Uterus (tissue), 4 donors: Measurements from ENCODE around the gene ABCA5. TPM values are rescaled to one million over a fixed set of nuclear protein-coding genes. Genes with fewer than 3 reads are reported as not detected.
"Not testable (repeated sequence)": the region's sequence is repeated elsewhere in the genome, so short reads cannot be mapped to it uniquely, and the experiment has no call there.

Source experiments
- DNase-seq, 2 donors: peaks; one replicate each; pipeline ENCODE4 v3.0.0-alpha.2; 2019 to 2020
- H3K27ac ChIP-seq, 2 donors: fragments of 200-600 bp; sonication (generic); 1 replicate in 1 of 2; 2 replicates in 1 of 2; pipeline ENCODE4 v1.5.1; 2016 to 2018
- H3K27me3 ChIP-seq, 2 donors: fragments of 200-600 bp; sonication (generic); one replicate each; pipeline ENCODE4 v1.5.1; 2018 to 2019; ENCODE audit warnings: control low read depth in 1 of 2
- H3K36me3 ChIP-seq, 2 donors: fragments of 200-600 bp; sonication (generic); one replicate each; pipeline ENCODE4 v1.5.1; 2019; ENCODE audit warnings: control low read depth in 1 of 2
- H3K4me1 ChIP-seq, 2 donors: fragments of 200-600 bp; sonication (generic); one replicate each; pipeline ENCODE4 v1.5.1; 2018 to 2019; ENCODE audit warnings: control low read depth in 1 of 2
- H3K4me3 ChIP-seq, 2 donors: fragments of 200-600 bp; sonication (generic); 1 replicate in 1 of 2; 2 replicates in 1 of 2; pipeline ENCODE4 v1.5.1; 2018 to 2019; ENCODE audit warnings: mild to moderate bottlenecking in 1 of 2
- H3K9me3 ChIP-seq, 2 donors: fragments of 200-600 bp; sonication (generic); one replicate each; pipeline ENCODE4 v1.5.1; 2019; ENCODE audit warnings: control low read depth in 1 of 2
- POLR2A ChIP-seq, 2 donors: fragments of 450-650 bp; IDR thresholded peaks; one replicate each; pipeline ENCODE4 v1.6.1; 2016; ENCODE audit warnings: antibody characterized with exemption in 2 of 2, mild to moderate bottlenecking in 1 of 2, moderate library complexity in 1 of 2
- intact Hi-C: fragments of 100-400 bp; cut with DNase I; formaldehyde crosslinking; loops from one replicate; pipeline ENCODE4 v1.15.1; 2023; ENCODE audit warnings: low total_unique reads
- small RNA-seq: library from RNA; depleted of rRNA; stranded (forward); fragments of <200 nt; gene quantifications from one replicate; pipeline ENCODE3, GENCODE V24; 2016
- total RNA-seq, 4 donors: library from RNA; depleted of rRNA in 3 of 4; stranded (reverse); fragments of >200 nt in 3 of 4; gene quantifications; one replicate each; pipeline versions ENCODE4 v1.1.0 to v1.2.4, GENCODE V29; 2014 to 2023
- TF ChIP-seq, protein P1 (sequence below), 4 experiments: fragments of 200-600 bp in 2 of 4; fragments of 450-650 bp in 2 of 4; sonication (generic) in 2 of 4; IDR thresholded peaks; one replicate each; pipeline ENCODE4 v1.5.1; 2016 to 2019; ENCODE audit warnings: antibody characterized with exemption in 4 of 4, mild to moderate bottlenecking in 2 of 4, moderate library complexity in 1 of 4
- donor health status: DM: yes; HTN: yes; CAD: no.

Gene ABCA5
- total RNA-seq, 4 donors from 2014 or later = 5.9 to 50.9 (median 36.3) TPM

DNA sequence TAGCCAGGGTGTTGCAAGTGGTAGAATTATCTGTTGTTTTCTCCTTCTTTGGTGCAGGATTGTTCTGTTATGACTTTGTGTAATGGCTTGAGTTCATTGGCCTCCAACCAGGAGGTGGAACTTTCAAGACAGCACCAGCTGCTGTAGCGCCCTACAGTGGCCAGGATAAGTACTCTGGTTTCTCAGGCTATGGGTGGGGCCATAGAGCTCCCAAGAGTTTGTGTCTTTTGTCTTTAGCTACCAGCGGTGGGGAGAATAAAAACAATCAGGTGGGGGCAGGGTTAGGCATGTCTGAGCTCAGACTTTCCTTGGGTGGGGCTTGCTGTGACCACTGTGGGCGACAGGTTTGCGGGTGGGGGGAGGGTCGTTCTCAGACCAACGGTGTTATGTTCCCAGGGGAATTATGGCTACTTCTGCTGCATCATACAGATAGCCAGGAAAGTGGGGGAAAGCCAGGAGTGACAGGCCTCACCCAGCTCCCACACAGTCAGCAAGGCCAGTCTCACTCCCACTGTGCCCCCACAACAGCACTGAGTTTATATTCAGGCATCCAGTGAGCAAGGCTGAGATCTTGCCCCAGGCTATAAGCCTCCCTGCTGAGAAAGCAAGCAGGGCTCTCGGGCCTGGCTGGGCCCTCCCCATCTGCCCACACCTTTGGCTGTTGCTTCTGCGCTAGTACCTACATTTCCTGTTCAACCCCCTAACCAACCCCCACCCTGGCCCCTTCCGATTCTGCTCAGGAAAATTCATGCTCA, 113.7 kb downstream of the ABCA5 start:
- no peak for DNase-seq
- intact Hi-C loops = no loop called here
- Histone ChIP-seq H3K27me3 (no peaks in the 10 kb centered on the region), H3K36me3 (no peaks in the 10 kb centered on the region), H3K27ac (no peak overlapping the region), H3K4me1 (no peaks in the 10 kb centered on the region), H3K4me3 (no peak overlapping the region), H3K9me3 (no peaks in the 10 kb centered on the region)
- TF ChIP-seq, protein P1, sequence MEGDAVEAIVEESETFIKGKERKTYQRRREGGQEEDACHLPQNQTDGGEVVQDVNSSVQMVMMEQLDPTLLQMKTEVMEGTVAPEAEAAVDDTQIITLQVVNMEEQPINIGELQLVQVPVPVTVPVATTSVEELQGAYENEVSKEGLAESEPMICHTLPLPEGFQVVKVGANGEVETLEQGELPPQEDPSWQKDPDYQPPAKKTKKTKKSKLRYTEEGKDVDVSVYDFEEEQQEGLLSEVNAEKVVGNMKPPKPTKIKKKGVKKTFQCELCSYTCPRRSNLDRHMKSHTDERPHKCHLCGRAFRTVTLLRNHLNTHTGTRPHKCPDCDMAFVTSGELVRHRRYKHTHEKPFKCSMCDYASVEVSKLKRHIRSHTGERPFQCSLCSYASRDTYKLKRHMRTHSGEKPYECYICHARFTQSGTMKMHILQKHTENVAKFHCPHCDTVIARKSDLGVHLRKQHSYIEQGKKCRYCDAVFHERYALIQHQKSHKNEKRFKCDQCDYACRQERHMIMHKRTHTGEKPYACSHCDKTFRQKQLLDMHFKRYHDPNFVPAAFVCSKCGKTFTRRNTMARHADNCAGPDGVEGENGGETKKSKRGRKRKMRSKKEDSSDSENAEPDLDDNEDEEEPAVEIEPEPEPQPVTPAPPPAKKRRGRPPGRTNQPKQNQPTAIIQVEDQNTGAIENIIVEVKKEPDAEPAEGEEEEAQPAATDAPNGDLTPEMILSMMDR (IDR thresholded peaks at IDR 0.05) = no peak
- TF ChIP-seq POLR2A (IDR thresholded peaks at IDR 0.05) = no peak

DNA sequence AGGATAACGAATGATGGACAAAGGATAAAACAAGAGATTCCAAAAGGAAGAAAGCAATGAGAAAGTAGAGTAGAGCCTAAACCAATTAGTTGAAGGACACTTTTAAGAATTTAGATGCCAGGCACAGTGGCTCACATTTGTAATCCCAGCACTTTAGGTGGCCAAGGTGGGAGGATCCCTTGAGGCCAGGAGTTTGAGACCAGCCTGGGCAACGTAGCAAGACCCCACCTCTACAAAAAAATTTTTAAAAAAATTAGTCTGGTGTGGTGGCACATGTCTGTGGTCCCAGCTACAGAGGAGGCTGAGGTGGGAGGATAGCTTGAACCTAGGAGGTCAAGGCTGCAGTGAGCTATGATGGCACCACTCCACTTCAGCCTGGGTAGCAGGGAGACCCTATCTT, 118.3 kb downstream of the ABCA5 start:
- H3K9me3 ChIP-seq = no peaks in the 10 kb centered on the region

DNA sequence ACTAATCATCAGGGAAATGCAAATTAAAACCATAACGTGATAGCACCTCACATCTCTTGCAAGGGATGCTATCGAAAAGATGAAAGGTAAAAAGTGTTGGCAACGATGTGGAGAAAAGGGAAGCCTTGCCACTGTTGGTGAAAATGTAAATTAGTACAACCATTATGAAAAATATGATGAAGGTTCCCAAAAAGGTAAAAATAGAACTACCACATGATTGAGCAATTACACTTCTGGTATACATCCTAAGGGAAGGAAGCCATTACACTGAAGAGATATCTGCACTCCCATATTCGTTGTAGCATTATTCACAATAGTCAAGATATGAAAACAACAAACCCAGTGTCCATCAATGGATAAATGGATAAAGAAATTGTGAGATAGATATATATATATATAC, 119.8 kb downstream of the ABCA5 start:
- Histone ChIP-seq H3K4me1 (no peaks in the 10 kb centered on the region), H3K4me3 (no peak overlapping the region), H3K27ac (no peak overlapping the region), H3K27me3 (no peaks in the 10 kb centered on the region), H3K36me3 (no peaks in the 10 kb centered on the region), H3K9me3 (no peaks in the 10 kb centered on the region)
- no peak for TF ChIP-seq POLR2A (IDR thresholded peaks at IDR 0.05)
- TF ChIP-seq, protein P1 (IDR thresholded peaks at IDR 0.05) = no peak
- intact Hi-C loops = no loop called here
- no peak for DNase-seq

More for the DNA sequence above, 118.3 kb downstream of the ABCA5 start:
- no peak overlapping the region for H3K4me3 ChIP-seq
- H3K36me3 ChIP-seq = no peaks in the 10 kb centered on the region
- H3K4me1 ChIP-seq = no peaks in the 10 kb centered on the region
- no peak for DNase-seq
- no peak overlapping the region for H3K27ac ChIP-seq
- intact Hi-C loops = no loop called here
- TF ChIP-seq, protein P1 (IDR thresholded peaks at IDR 0.05) = no peak
- no peak for TF ChIP-seq POLR2A (IDR thresholded peaks at IDR 0.05)
- no peaks in the 10 kb centered on the region for H3K27me3 ChIP-seq

DNA sequence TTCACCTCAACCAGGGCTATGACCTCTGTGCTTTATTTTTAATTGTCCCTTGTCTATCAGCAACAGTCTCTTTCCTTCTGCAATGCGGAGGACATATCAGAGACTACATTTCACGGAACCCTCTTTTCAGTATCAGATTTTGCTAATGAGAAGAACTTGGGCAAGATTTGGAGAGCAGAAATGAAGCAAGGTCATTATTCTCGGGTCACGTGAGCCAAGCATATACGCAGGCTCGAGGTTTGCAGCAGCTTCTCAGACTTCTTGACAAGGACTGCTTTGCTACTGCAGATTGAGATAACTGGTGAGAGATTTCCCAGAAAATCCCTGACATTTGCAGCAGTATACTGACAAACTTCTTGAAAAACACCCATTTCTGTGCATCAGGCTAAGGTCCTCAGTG, 128.7 kb downstream of the ABCA5 start:
- H3K27me3 ChIP-seq = no peaks in the 10 kb centered on the region
- intact Hi-C loops = no loop called here
- H3K4me3 ChIP-seq = no peak overlapping the region
- no peak overlapping the region for H3K27ac ChIP-seq
- no peak for DNase-seq
- no peak for TF ChIP-seq POLR2A (IDR thresholded peaks at IDR 0.05)
- TF ChIP-seq, protein P1 (IDR thresholded peaks at IDR 0.05) = no peak
- H3K36me3 ChIP-seq = no peaks in the 10 kb centered on the region
- H3K9me3 ChIP-seq = no peaks in the 10 kb centered on the region
- H3K4me1 ChIP-seq = no peaks in the 10 kb centered on the region

DNA sequence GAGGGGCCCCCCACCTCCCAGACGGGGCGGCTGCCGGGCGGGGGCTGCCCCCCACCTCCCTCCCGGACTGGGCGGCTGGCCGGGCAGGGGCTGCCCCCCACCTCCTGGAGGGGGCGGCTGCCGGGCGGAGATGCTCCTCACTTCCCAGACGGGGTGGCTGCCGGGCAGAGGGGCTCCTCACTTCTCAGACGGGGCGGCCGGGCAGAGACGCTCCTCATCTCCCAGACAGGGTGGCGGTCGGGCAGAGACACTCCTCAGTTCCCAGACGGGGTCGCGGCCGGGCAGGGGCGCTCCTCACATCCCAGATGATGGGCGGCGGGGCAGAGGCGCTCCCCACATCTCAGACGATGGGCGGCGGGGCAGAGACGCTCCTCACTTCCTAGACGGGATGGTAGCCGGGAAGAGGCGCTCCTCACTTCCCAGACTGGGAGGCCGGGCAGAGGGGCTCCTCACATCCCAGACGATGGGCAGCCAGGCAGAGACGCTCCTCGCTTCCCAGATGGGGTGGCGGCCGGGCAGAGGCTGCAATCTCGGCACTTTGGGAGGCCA, 130.8 kb downstream of the ABCA5 start:
- not testable (repeated sequence) for H3K27ac ChIP-seq, H3K36me3 ChIP-seq, DNase-seq

More for the DNA sequence above, 130.8 kb downstream of the ABCA5 start:
- H3K4me1 ChIP-seq, H3K4me3 ChIP-seq, intact Hi-C loops, H3K9me3 ChIP-seq, H3K27me3 ChIP-seq: not testable (repeated sequence)

Small RNA genes lying within 50 kb of the gene (small RNA-seq; reads per million reads assigned to genes)
- gene RF00561 = not detected
- not detected for gene SNRPGP4

Other genes with a start within 250 kb of the ABCA5 start
- 10 to 100 TPM; 13.5 to 65.6 (median 45.7) TPM for gene ABCA6, start 185.2 kb downstream of the ABCA5 start, total RNA-seq
- gene ABCA10, start 98.3 kb downstream of the ABCA5 start, total RNA-seq = 10 to 100 TPM; 11.1 to 32.8 (median 21.7) TPM
- gene MAP2K6, start 87.6 kb upstream of the ABCA5 start, total RNA-seq = 10 to 100 TPM in 1 of 4 donors, 1 to 10 TPM in 3; 3.2 to 43.4 (median 4.3) TPM